GM19351 (cell line): ENCODE data around the gene AURKAIP1.

Experiments
- ATAC-seq: cut with Tn5 transposase; IDR thresholded peaks from one replicate; pipeline ENCODE4 v1.9.1; 2021; ENCODE audit warnings: mild to moderate bottlenecking, moderate library complexity; ENCODE audit not compliant: unreplicated experiment

Gene AURKAIP1

DNA sequence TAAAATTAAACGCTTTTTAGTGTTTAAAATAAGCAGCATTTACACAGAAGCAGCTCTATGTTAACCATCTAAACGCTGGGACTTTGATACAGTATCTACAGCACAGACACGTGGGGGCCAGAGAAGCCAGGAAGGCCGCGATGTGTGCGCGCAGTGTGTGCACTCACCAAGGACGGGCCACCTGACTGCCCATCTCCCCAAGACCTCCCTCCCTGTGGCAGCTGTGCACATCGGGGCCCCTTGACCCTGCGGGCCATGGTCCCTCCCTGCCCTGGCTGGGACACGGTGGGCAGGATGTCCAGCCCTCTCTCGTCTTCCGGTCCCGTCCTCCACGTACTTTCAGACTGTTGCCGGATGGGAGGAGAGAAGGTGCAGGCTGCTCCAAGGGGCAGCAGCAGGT, 39.7 kb downstream of the AURKAIP1 start:
- no peak for ATAC-seq

DNA sequence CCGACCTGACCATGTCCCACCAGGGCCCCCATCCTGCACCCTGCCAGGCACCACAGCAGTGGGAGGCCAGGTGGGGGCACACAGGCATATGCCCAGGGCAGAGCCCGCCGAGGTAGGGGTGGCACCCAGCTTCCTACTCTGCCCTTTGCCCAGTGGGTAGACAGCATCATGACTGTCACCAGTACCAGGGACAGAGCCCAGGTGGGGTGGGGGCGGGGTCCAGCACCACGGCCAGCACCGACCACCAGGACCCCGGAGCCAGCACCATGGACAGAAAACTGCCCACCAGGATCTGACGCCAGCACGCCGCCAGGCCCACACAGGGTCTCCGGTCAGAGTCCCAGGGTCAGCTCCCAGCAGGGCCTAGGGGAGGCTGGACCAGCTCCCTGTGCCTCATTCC, 40.2 kb downstream of the AURKAIP1 start:
- no peak for ATAC-seq

GRCh38 chr1:1333551-1334241, 41.3 kb downstream of the AURKAIP1 start:
- ATAC-seq: no peak

GRCh38 chr1:1332774-1333480, 42.1 kb downstream of the AURKAIP1 start:
- no peak for ATAC-seq

- ATAC-seq: no peak
Observed at GRCh38 chr1:1332031-1332755, 42.8 kb downstream of the AURKAIP1 start.

GRCh38 chr1:1331068-1331965, 43.7 kb downstream of the AURKAIP1 start, which contains the start of gene TAS1R3:
Gene TAS1R3 (plus strand): TSS chr1:1331280. CDS start chr1:1331346, 66 bp downstream.
- ATAC-seq: no peak

GRCh38 chr1:1330366-1331067, 44.5 kb downstream of the AURKAIP1 start:
- no peak for ATAC-seq

DNA sequence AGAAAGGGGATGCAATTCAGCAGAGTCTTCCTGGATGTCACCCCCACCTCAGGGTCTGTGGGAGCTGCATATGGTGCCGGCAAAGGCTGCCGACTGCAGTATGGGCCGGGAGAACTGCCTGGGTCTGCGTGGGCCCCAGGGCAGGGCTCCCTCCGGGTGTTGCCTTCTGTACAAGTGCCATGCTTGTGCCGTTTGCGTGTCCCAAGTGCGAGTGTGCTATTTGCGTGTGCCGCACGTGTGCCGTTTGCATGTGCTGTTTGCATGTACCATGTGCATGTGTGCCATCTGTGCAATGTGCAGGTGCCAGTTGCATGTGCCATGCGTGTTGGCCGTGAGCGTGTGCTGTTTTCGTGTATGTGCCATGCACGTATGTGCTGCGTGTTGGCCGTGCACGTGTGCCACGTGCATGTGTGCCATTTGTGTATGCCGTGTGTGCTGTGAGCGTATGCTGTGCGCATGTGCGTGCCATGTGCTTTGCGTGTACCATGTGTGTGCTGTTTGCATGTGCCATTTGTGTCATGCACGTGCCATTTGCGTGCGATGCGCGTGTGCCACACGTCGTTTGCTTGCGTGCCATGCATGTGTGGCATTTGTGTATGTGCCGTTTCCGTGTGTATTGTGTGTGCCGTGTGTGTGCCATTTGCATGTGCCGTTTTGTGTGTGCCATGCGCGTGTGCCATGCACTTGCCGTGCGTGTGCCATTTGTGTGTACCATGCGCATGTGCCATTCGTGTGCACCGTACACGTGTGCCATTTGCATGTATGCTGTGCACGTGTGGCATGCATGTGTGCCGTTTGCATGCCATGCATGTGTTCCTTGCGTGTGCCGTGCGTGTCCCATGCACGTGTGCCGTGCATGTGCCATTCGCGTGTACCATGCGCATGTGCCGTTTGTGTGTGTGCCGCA, 45.5 kb downstream of the AURKAIP1 start:
- ATAC-seq: no peak

DNA sequence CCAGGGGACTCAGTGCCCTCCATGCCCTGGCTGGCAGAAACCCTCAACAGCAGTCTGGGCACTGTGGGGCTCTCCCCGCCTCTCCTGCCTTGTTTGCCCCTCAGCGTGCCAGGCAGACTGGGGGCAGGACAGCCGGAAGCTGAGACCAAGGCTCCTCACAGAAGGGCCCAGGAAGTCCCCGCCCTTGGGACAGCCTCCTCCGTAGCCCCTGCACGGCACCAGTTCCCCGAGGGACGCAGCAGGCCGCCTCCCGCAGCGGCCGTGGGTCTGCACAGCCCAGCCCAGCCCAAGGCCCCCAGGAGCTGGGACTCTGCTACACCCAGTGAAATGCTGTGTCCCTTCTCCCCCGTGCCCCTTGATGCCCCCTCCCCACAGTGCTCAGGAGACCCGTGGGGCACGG, 46.8 kb downstream of the AURKAIP1 start:
- no peak for ATAC-seq

DNA sequence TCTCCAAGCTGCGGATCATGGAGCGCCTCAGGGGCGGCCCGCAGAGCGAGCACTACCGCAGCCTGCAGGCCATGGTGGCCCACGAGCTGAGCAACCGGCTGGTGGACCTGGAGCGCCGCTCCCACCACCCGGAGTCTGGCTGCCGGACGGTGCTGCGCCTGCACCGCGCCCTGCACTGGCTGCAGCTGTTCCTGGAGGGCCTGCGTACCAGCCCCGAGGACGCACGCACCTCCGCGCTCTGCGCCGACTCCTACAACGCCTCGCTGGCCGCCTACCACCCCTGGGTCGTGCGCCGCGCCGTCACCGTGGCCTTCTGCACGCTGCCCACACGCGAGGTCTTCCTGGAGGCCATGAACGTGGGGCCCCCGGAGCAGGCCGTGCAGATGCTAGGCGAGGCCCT, 47.7 kb downstream of the AURKAIP1 start:
- no peak for ATAC-seq

GRCh38 chr1:1326075-1326605, 48.9 kb downstream of the AURKAIP1 start:
- no peak for ATAC-seq

- ATAC-seq: no peak
Observed at GRCh38 chr1:1325288-1326074, 49.5 kb downstream of the AURKAIP1 start.

- peak; percentile 81 for ATAC-seq
Observed at GRCh38 chr1:1324524-1325287, 50.3 kb downstream of the AURKAIP1 start, which contains the start of the genes CPTP and INTS11. Gene CPTP (plus strand): TSS chr1:1324802. CDS start chr1:1326911, 2,109 bp downstream. Gene INTS11 (minus strand): TSS chr1:1324660. CDS start chr1:1324608, 52 bp downstream.

DNA sequence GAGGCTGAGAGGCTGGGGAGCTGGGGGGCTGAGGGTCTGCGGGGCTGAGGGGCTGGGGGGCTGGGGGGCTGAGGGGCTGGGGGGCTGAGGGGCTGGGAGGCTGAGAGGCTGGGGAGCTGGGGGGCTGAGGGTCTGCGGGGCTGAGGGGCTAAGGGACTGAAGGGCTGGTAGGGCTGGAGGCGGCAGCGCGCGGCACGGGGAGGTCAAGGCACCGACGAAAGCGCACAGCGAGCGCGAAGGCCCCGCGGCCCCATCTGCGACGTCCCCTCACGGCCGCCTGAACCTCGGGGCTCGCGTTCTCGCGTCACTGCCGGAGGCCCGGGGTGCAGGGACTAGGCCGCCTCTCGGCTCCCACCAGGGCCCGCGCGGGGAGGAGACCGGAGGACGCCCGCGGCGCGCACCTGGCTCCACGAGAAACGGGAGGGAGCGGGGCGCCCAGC, 50.9 kb downstream of the AURKAIP1 start:
- peak; percentile 42 for ATAC-seq
